GM21528 (cell line): Measurements from ENCODE around the gene PHAF1.
"Not testable (repeated sequence)": the region's sequence is repeated elsewhere in the genome, so short reads cannot be mapped to it uniquely, and the experiment has no call there.

ENCODE experiments used
- ATAC-seq: cut with Tn5 transposase; IDR thresholded peaks from one replicate; pipeline ENCODE4 v1.9.1; 2021; ENCODE audit warnings: mild to moderate bottlenecking, moderate library complexity; ENCODE audit not compliant: unreplicated experiment, low FRiP score

The PHAF1 gene

DNA sequence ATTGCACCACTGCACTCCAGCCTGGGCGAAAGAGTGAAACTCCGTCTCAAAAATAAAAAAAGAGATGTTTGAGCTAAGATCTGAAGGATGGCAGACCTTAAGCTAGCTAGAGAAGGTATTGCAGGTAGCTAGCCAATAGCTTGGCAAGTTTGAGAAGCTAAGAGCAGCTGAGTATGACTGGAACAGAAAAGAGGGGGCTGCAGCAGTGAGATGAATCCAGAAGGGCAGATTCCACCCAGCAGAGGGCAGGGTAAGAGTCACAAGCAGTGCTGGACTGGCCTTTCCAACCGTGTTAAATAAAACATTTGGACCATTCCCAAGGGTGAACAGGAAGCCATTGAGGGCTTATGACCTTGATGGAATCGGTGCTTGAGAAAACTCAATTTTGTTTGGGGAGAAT, 5.7 kb upstream of the PHAF1 start:
- ATAC-seq: no peak

GRCh38 chr16:67104845-67105244, 4.9 kb upstream of the PHAF1 start:
- ATAC-seq: no peak

DNA sequence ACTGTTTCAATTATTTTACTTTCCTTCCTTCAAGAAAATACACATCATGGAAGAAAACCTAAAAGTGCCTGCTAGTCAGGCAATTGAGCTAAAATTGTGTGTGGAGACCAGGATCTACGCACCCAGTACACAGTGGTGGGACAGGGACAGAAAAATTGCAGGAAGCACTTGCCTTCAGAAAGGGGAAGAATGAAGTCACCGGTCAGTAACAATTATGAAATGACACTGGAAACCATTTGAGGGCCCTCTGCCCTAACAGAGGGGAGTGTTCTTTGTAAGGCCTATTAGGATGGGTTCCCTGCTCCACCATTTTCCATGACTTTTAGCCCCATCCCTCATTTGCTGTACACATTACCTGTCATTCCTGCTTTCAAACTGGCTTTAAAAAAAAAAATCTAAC, 4.5 kb upstream of the PHAF1 start:
- ATAC-seq: no peak

- no peak for ATAC-seq
Measured at GRCh38 chr16:67105881-67106280, 3.9 kb upstream of the PHAF1 start.

DNA sequence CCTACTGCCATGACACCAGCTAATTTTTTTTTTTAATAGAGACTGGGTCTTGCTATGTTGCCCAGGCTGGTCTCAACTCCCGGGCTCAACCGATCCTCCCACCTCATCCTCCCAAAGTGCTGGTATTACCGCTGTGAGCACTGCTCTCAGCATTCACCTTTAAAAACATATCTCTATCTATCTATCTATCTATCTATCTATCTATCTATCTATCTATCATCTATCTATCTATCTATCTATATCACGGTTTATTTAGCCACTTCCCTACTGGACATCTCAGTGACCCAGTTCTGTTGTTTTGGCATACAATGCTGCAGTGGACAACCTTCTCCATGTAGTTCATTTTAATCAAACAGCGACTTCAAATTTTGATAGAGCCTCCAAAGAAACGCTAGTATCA, 1.3 kb upstream of the PHAF1 start:
- no peak for ATAC-seq

- no peak for ATAC-seq
Measured at GRCh38 chr16:67108931-67109406, 772 bp upstream of the PHAF1 start.

GRCh38 chr16:67111951-67112444, 2.3 kb downstream of the PHAF1 start:
- no peak for ATAC-seq

DNA sequence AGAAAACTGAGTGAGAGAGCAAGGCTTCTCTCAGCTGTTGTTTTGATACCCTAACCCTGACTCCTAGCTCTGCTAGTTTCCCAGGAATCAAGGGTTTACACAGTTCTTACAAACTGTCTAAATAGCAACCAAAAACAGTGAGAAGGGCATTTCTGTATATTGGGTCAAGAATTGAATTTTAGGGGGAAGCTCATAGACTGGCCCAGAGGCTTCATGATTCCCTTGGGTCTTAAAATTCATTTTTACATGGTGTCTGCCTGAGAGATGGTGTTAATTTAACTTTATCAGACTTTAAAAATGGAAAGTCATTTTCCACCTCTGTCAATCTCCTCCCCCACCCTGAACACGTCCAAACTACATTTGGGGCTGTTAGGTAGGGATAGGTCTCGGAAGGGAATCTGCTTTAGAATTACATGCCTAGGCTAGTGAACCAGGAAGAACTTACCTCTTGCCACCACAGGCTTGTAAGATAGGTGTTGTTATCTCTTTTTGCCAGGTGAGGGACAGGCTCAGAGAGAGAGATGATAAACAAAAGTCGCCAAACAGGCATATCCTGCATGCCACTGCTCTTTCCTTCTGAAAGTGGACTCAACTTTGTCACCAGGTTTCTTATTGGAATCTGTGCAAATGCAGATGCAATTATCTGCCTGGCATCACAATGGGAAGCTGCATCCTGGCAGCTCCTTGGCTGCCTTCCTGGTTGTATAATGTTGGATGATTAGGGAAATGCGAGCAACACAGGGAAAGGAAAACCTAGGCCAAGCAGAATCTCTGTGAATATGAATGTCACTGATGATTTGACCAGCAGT, 3.1 kb downstream of the PHAF1 start:
- no peak for ATAC-seq

- no peak for ATAC-seq
Measured at GRCh38 chr16:67114793-67115192, 5.1 kb downstream of the PHAF1 start.

- ATAC-seq: no peak
Measured at GRCh38 chr16:67115639-67116038, 5.9 kb downstream of the PHAF1 start.

- no peak for ATAC-seq
Measured at GRCh38 chr16:67116388-67117311, 6.9 kb downstream of the PHAF1 start.

- no peak for ATAC-seq
Measured at GRCh38 chr16:67117716-67118115, 8.0 kb downstream of the PHAF1 start.

GRCh38 chr16:67120025-67120424, 10.3 kb downstream of the PHAF1 start:
- no peak for ATAC-seq

- not testable (repeated sequence) for ATAC-seq
Measured at GRCh38 chr16:67122799-67123198, 13.1 kb downstream of the PHAF1 start.

GRCh38 chr16:67128417-67128816, 18.7 kb downstream of the PHAF1 start:
- ATAC-seq: no peak

GRCh38 chr16:67128887-67129286, 19.1 kb downstream of the PHAF1 start:
- no peak for ATAC-seq

DNA sequence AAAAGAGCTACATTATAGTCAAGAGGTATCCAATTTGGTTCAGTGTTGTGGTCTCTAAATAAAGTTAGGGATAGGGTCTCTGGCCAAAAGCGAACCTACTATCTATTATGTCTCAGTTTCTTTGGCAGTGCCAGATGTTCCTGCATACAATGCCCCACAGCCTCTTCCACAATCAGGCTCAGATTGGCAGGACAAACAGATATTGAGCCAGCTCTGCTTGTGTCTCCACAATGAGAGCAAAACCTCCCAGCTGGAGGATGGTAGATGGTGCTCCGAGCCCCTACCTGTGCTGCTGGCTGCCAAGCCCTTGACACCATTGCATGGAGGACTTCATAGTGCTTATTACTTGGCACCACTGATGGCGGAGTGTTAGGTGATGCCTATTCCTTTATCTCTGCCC, 19.7 kb downstream of the PHAF1 start:
- ATAC-seq: no peak

- no peak for ATAC-seq
Measured at GRCh38 chr16:67137605-67138004, 27.9 kb downstream of the PHAF1 start.

- no peak for ATAC-seq
Measured at GRCh38 chr16:67141391-67141790, 31.6 kb downstream of the PHAF1 start.

- no peak for ATAC-seq
Measured at GRCh38 chr16:67142342-67142741, 32.6 kb downstream of the PHAF1 start.

- ATAC-seq: no peak
Measured at GRCh38 chr16:67144943-67145342, 35.2 kb downstream of the PHAF1 start.
